GM12874 (cell line): ENCODE results near the gene ADGRA1.

Source experiments
- CTCF ChIP-seq: IDR thresholded peaks from 2 replicates; pipeline ENCODE4 v1.5.1; 2011; ENCODE audit warnings: low read depth, mild to moderate bottlenecking, control low read depth, low read length, moderate library complexity; ENCODE audit not compliant: insufficient read depth

Gene ADGRA1

GRCh38 chr10:133104068-133104962 is 16.6 kb downstream of the ADGRA1 start:
- TF ChIP-seq CTCF, result no peak

GRCh38 chr10:133104963-133105640 is 17.4 kb downstream of the ADGRA1 start:
- TF ChIP-seq CTCF, result no peak

- TF ChIP-seq CTCF, result no peak
Observed at GRCh38 chr10:133105686-133106390, 18.1 kb downstream of the ADGRA1 start.

GRCh38 chr10:133106516-133106915 is 18.8 kb downstream of the ADGRA1 start:
- TF ChIP-seq CTCF, result no peak

GRCh38 chr10:133107442-133107841 is 19.7 kb downstream of the ADGRA1 start:
- TF ChIP-seq CTCF, result no peak

GRCh38 chr10:133109711-133110110 is 22.0 kb downstream of the ADGRA1 start:
- TF ChIP-seq CTCF, result no peak

GRCh38 chr10:133110133-133110532 is 22.4 kb downstream of the ADGRA1 start:
- no peak for TF ChIP-seq CTCF
